SK-N-SH treated with all-trans-retinoic acid at 6 μM for 48 hours (cell line): ENCODE results near the gene TRIM66.

Experiments used
- ARNTL ChIP-seq: fragments of 450-650 bp; formaldehyde crosslinking; IDR thresholded peaks from 2 replicates; pipeline ENCODE4 v1.5.0; 2020; ENCODE audit warnings: low read depth, mild to moderate bottlenecking, moderate library complexity, borderline replicate concordance
- GLIS3 ChIP-seq: fragments of 250-450 bp; sonication (Bioruptor Pico); IDR thresholded peaks from 2 replicates; pipeline ENCODE4 v1.5.0; 2020; ENCODE audit warnings: mild to moderate bottlenecking, moderate library complexity
- POU6F1 ChIP-seq: fragments of 250-450 bp; sonication (Bioruptor Pico); IDR thresholded peaks from 2 replicates; pipeline ENCODE4 v1.8.0; 2021; ENCODE audit warnings: low read depth, mild to moderate bottlenecking, moderate library complexity, borderline replicate concordance
- ZFP30 ChIP-seq: fragments of 450-650 bp; formaldehyde crosslinking; IDR thresholded peaks from 2 replicates; pipeline ENCODE4 v1.5.0; 2022; ENCODE audit warnings: mild to moderate bottlenecking, moderate library complexity

GRCh38 chr11:8698379-8698851 lies 15.9 kb upstream of the TRIM66 start:
- TF ChIP-seq ZFP30 (CRISPR knock-in tag) (no peak), ARNTL (CRISPR knock-in tag) (no peak), GLIS3 (CRISPR knock-in tag) (no peak), POU6F1 (CRISPR knock-in tag) (no peak)
